ENCODE results near the gene DMRT1. TPM values are rescaled to one million over a fixed set of nuclear protein-coding genes. Genes with fewer than 3 reads are reported as not detected.

Gene DMRT1
- total and polyA plus RNA-seq, 2 donors (not counting 1 experiment from before 2014, with no cell fraction given) = not detected

DNA sequence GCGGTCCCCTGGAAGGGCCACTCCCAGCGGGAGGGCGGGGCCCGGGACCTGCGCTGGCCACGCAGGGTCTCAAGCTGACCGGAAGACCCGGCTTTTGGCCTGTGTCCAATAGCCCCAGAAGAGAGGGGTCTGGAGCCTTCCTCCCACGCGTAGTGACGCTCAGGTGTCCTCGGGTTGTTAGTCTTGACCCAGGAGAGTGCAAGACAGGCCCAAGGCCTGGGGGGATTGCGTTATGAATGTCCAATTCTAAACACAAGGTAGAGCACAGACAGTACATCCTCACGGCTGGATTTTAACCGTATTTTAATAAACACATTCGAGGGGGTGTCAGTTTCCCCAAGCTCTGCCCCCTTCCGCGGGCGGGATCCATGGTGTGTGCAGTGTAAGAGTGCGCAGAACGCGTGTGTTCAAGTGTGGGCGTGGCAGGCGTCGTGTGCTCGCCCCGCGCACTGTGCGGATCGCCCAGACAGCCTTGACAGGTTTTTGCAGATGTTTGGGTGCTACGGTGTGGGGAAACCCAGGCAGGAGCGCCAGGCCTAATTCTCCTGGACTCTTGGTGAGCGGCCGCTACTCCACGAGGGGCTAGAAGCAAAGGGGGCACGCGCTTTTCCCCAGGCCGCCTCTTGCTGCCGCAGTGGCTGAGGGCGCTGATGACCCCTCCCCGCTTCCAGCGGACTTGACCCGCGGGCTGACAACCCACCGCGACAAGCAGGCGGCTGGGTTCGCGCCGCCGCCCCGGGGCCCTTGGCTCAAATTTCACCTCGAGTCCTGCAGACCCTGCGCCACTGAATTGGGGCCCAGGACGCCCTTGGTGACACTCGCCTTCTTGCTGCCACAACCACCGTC lies 128.9 kb downstream of the DMRT1 start:
- Histone ChIP-seq H3K36me3 (ENCODE audit: control insufficient read depth, insufficient read depth, low read length) (no peaks in the 10 kb centered on the region), H3K4me1 (ENCODE audit: control insufficient read depth, extremely low read depth, insufficient read depth, low read length) (no peaks in the 10 kb centered on the region), H3K27ac (ENCODE audit: insufficient read depth, low read length) (no peak overlapping the region), H3K9ac (ENCODE audit: insufficient read depth, low read length) (no peak overlapping the region), H2AFZ (ENCODE audit: low read length) (no peak overlapping the region), H3K27me3 (ENCODE audit: control insufficient read depth, insufficient read depth, low read length) (peaks cover 66% of the 10 kb centered on the region), H3K79me2 (ENCODE audit: control insufficient read depth, insufficient read depth, low read length) (no peaks in the 10 kb centered on the region), H3K4me3 (replicated peaks in 1 of 4; ENCODE audit: control extremely low read depth in 1 of 4, insufficient read depth in 1 of 4, low read depth in 3 of 4, low read length in 4 of 4) (no peak overlapping the region), H4K20me1 (ENCODE audit: control insufficient read depth, extremely low read depth, insufficient read depth, low read length) (no peaks in the 10 kb centered on the region), H3K4me2 (ENCODE audit: extremely low read depth, insufficient read depth, low read length) (no peak overlapping the region), H3K9me3 (ENCODE audit: control insufficient read depth, insufficient read depth, low read depth, low read length) (no peaks in the 10 kb centered on the region)
- peak; percentile 79 for TF ChIP-seq EZH2 (IDR thresholded peaks at IDR 0.05; ENCODE audit: low read length, missing control alignments)
- TF ChIP-seq, protein P1, sequence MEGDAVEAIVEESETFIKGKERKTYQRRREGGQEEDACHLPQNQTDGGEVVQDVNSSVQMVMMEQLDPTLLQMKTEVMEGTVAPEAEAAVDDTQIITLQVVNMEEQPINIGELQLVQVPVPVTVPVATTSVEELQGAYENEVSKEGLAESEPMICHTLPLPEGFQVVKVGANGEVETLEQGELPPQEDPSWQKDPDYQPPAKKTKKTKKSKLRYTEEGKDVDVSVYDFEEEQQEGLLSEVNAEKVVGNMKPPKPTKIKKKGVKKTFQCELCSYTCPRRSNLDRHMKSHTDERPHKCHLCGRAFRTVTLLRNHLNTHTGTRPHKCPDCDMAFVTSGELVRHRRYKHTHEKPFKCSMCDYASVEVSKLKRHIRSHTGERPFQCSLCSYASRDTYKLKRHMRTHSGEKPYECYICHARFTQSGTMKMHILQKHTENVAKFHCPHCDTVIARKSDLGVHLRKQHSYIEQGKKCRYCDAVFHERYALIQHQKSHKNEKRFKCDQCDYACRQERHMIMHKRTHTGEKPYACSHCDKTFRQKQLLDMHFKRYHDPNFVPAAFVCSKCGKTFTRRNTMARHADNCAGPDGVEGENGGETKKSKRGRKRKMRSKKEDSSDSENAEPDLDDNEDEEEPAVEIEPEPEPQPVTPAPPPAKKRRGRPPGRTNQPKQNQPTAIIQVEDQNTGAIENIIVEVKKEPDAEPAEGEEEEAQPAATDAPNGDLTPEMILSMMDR (conservative IDR thresholded peaks at IDR 0.05 in 1 of 2, IDR thresholded peaks at IDR 0.05 in 1 of 2; ENCODE audit: low read depth in 1 of 2, low read length in 2 of 2) = no peak
- no peak for DNase-seq (ENCODE audit: low read depth in 2 of 2)

DNA sequence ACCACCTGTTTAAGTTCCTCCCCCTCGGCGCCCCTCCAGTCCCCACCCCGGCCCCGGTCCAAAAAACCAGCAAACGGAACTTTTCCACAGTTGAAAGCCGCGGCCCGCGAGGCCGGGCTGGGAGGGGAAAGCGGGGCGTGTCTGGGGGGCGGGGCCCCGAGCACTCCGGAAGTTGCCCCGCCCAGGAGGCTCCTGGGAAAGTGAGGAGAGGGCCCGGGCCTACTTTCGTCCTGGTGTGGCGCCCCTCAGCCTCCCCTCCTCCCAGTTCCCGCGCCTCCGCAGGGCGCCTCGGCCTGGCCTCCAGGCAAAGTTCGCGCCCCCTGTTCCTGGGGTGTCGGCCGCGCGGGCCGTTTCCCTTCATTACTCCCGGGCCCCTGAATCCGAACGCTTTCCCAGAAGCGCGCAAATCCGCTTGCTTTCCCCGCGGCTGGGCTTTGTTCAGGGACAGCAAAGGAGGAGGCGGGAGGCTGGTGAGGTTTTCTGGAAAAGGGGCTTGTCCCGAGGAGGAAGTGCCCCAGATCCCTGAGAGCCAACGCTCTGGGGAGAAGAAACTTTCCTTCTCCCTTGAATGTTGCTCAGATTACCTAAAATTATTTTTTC lies 130.5 kb downstream of the DMRT1 start:
- TF ChIP-seq, protein P1 (conservative IDR thresholded peaks at IDR 0.05 in 1 of 2, IDR thresholded peaks at IDR 0.05 in 1 of 2; ENCODE audit: low read depth in 1 of 2, low read length in 2 of 2) = no peak
- TF ChIP-seq EZH2 (IDR thresholded peaks at IDR 0.05; ENCODE audit: low read length, missing control alignments) = no peak
- no peak overlapping the region for H3K4me2 ChIP-seq (ENCODE audit: extremely low read depth, insufficient read depth, low read length)
- no peaks in the 10 kb centered on the region for H3K9me3 ChIP-seq (ENCODE audit: control insufficient read depth, insufficient read depth, low read depth, low read length)
- H3K9ac ChIP-seq (ENCODE audit: insufficient read depth, low read length) = no peak overlapping the region
- no peak overlapping the region for H3K27ac ChIP-seq (ENCODE audit: insufficient read depth, low read length)
- no peak overlapping the region for H2AFZ ChIP-seq (ENCODE audit: low read length)
- H3K4me1 ChIP-seq (ENCODE audit: control insufficient read depth, extremely low read depth, insufficient read depth, low read length) = no peaks in the 10 kb centered on the region
- no peaks in the 10 kb centered on the region for H3K79me2 ChIP-seq (ENCODE audit: control insufficient read depth, insufficient read depth, low read length)
- peaks cover 81% of the 10 kb centered on the region for H3K27me3 ChIP-seq (ENCODE audit: control insufficient read depth, insufficient read depth, low read length)
- no peak for DNase-seq (ENCODE audit: low read depth in 2 of 2)
- peak overlapping the region in 1 of 4 experiments; percentile 18 for H3K4me3 ChIP-seq (replicated peaks in 1 of 4; ENCODE audit: control extremely low read depth in 1 of 4, insufficient read depth in 1 of 4, low read depth in 3 of 4, low read length in 4 of 4)
- no peaks in the 10 kb centered on the region for H3K36me3 ChIP-seq (ENCODE audit: control insufficient read depth, insufficient read depth, low read length)
- H4K20me1 ChIP-seq (ENCODE audit: control insufficient read depth, extremely low read depth, insufficient read depth, low read length) = no peaks in the 10 kb centered on the region

DNA sequence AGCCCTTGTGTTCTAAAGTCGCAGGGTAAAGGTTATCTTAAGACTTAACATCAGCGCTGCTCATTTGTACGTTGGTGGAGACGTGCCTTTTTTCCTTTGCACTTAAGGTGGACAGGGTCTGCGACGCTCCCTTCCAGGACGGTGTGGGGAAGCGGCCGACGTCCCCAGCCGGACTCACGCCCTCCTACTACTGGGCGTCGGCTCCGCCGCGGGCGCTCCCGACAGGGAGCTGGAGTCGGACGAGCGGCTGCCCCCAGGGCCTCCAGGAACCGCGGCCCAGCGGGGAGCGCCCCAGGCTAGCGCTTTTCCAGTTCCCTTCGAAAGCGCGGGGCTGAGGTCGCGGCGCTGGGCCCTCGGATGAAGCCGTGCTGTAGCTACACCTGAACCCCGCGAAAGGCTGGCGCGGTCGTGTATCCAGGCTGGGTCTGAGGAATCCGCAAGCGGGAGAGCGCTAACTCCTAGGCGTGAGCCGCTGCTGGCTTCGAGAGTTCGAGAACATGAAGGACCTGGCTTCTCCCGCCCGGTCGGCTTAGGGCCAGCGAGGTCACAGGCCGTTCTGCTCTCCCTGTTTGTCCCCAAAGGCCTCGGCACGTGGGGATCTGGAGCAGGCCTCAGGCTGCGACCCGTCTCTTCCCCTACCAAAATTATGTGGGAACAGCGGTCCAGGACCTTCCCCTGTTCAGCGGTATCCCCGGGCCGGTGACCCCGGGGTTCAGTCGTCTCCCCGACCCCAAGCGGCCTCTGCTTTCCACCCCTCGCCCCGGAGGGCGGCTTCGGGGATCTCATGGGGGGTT lies 131.2 kb downstream of the DMRT1 start:
- H3K4me1 ChIP-seq (ENCODE audit: control insufficient read depth, extremely low read depth, insufficient read depth, low read length) = no peaks in the 10 kb centered on the region
- peaks cover 83% of the 10 kb centered on the region for H3K27me3 ChIP-seq (ENCODE audit: control insufficient read depth, insufficient read depth, low read length)
- H3K27ac ChIP-seq (ENCODE audit: insufficient read depth, low read length) = no peak overlapping the region
- H2AFZ ChIP-seq (ENCODE audit: low read length) = no peak overlapping the region
- no peak overlapping the region for H3K9ac ChIP-seq (ENCODE audit: insufficient read depth, low read length)
- H3K4me2 ChIP-seq (ENCODE audit: extremely low read depth, insufficient read depth, low read length) = no peak overlapping the region
- DNase-seq (ENCODE audit: low read depth in 2 of 2) = no peak
- no peaks in the 10 kb centered on the region for H3K79me2 ChIP-seq (ENCODE audit: control insufficient read depth, insufficient read depth, low read length)
- peak; percentile 99 for TF ChIP-seq EZH2 (IDR thresholded peaks at IDR 0.05; ENCODE audit: low read length, missing control alignments)
- TF ChIP-seq, protein P1 (conservative IDR thresholded peaks at IDR 0.05 in 1 of 2, IDR thresholded peaks at IDR 0.05 in 1 of 2; ENCODE audit: low read depth in 1 of 2, low read length in 2 of 2) = no peak
- H3K36me3 ChIP-seq (ENCODE audit: control insufficient read depth, insufficient read depth, low read length) = no peaks in the 10 kb centered on the region
- H3K4me3 ChIP-seq (replicated peaks in 1 of 4; ENCODE audit: control extremely low read depth in 1 of 4, insufficient read depth in 1 of 4, low read depth in 3 of 4, low read length in 4 of 4) = no peak overlapping the region
- no peaks in the 10 kb centered on the region for H4K20me1 ChIP-seq (ENCODE audit: control insufficient read depth, extremely low read depth, insufficient read depth, low read length)
- H3K9me3 ChIP-seq (ENCODE audit: control insufficient read depth, insufficient read depth, low read depth, low read length) = no peaks in the 10 kb centered on the region

Data from fibroblast of lung (primary cell).